ENCODE data around the gene ALOX15.
"Not testable (repeated sequence)": the region's sequence is repeated elsewhere in the genome, so short reads cannot be mapped to it uniquely, and the experiment has no call there.

ALOX15 gene, protein sequence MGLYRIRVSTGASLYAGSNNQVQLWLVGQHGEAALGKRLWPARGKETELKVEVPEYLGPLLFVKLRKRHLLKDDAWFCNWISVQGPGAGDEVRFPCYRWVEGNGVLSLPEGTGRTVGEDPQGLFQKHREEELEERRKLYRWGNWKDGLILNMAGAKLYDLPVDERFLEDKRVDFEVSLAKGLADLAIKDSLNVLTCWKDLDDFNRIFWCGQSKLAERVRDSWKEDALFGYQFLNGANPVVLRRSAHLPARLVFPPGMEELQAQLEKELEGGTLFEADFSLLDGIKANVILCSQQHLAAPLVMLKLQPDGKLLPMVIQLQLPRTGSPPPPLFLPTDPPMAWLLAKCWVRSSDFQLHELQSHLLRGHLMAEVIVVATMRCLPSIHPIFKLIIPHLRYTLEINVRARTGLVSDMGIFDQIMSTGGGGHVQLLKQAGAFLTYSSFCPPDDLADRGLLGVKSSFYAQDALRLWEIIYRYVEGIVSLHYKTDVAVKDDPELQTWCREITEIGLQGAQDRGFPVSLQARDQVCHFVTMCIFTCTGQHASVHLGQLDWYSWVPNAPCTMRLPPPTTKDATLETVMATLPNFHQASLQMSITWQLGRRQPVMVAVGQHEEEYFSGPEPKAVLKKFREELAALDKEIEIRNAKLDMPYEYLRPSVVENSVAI

DNA sequence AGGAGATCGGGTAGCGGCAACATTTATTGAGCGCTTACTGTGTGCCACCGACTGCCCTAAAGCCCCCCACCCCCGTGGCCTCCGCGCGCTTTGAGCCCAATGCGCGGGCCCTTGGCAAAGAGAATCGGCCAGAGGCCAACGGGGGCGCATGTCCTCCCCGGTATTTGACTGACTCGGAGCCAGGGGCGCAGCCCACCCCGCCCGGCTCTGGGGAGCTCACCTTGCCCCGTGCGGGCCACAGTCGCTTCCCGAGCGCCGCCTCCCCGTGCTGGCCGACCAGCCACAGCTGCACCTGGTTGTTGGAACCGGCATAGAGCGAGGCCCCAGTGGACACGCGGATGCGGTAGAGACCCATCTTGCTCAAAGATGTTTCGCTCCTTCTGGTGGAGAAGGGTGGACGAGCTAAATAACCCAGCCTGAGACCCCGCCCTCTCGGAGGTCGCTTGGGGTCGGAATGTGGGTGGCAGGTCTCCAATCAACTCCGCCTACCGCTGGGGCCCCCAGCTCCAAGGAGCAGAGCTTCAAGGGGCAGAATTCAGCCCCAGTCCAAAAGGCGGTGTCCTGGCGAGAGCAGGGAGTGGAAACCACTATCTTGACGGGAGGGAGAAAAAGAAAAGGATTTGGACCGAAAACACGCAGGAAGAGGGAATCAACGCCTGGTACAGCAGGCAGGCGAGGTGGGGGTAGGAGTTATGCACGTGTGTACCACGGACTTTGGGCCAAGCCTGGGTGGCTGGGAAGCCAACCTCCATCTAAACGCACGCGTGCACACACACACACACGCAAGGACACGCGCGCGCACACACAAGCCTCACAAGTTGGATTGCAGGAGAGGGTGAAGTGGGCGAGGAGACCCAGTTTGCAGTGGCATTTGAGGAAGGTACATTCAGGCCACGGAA, at the start of gene ALOX15:
TSS of gene ALOX15 (minus strand) at position 382 of the 899 bp plus-strand sequence. CDS start at position 355, 27 bp downstream.
- no peak for DNase-seq (ENCODE audit: low spot score)

DNA sequence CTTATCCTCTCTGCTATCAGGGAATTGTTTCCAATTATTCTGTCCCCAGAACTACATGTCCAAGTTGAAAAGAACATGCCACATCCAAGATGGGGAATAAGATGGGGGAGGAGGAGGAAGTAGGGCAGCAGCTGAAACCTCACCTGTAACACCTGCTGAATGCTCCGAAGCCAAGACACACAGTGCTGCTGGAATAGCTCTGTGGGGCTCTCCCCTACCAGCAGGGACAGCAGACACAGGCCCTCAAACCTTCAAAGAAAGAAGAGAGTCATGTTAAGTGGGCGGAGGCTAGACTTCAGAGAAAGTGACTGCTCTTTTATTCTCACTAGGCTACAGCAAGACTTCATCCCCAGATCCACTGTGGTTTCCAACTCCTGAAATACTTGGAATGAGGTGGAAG, 49.3 kb upstream of the ALOX15 start:
- DNase-seq (ENCODE audit: low spot score): no peak

DNA sequence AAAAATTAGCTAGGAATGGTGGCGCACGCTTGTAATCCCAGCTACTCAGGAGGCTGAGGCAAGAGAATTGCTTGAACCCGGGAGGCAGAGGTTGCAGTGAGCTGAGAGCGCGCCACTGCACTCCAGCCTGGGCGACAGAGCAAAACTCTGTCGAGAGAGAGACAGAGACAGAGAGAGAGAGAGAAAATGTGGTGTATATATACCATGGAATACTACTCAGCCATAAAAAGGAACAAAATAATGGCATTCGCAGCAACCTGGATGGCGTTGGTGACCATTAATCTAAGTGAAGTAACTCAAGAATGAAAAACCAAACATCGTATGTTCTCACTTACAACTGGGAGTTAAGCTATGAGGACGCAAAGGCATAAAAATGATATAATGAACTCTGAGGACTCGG, 48.4 kb upstream of the ALOX15 start:
- not testable (repeated sequence) for DNase-seq (ENCODE audit: low spot score)

DNA sequence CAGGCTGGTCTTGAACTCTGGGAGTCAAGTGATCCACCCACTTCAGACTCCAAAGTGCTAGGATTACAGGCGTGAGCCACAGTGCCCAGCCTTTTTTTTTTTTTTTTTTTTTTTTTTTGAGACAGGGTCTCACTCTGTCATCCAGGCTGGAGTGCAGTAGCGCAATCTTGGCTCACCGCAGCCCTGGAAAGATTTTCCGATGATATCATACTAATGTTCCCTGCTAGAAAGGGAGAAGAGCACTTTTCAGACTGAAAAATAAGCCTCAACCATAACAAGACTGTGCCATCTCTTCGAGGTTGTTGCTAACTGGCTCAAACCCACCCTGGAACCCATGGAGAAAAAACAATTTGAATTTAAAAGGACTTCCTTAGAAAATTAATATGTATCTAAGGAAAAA, 42.3 kb upstream of the ALOX15 start:
- DNase-seq (ENCODE audit: low spot score): not testable (repeated sequence)

DNA sequence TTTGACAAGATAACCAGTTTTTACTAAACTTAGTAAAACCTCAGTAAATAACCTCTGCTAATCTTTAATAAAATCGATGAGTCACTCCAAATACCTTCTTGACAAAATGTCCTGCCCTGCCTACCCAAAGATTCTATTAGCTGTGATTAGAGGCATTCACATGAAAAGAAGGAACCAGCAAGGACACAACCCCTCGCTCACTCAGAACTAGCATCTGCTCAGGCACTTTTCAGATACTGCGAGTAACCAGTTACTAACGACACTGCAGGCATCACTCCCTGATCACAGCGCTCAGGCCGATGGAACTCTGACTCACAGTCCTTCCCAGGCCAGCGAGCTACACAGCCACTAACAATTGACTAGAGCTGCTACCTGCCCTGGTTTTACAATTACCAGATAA, 38.2 kb upstream of the ALOX15 start:
- DNase-seq (ENCODE audit: low spot score): no peak

DNA sequence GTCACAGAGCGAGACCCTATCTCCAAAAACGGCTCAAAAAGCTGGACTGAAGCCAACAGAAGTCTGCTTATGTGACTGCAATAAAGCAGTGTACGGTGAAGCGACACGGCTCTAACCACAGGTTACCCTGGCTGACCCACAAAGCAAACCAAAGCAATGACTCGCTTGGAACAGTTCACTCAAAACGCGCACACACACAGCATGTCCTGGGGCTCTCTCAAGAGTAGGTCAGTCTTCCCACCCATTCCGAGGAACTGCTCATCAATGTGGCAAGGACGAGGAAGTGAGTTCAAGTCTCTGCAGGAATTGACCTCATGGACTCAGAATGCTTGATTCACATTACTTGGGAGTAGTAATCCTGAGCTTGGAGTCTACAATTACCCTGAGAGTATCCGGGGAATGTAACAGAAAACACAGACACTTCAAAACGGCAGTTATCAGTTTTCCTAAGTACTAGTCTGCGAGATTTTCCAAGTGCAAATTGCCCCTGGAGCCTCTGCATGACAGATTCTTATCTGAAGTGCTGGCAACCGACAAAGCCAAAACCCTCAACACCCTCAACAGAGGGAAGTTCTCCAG, 37.1 kb upstream of the ALOX15 start:
- no peak for DNase-seq (ENCODE audit: low spot score)

DNA sequence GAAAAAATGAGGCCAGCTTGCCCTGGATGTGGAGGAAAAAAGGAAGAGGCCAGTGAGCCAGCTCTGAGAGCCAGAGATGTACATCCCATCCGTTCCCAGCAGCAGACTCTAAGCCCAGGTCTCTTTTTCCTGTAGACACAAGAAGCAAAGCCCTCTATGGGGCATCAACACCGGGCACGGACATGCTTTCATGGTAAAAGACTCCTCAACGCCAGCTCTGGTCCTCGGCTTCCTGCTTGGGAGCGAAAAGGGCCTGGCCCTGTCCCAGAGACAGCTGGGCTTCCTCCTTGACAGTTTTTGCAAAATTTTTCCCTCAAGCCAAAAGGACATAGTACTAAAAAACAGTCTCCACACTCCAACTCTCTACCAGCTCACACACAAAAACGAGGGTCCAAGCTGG, 35.3 kb upstream of the ALOX15 start:
- DNase-seq (ENCODE audit: low spot score): no peak

DNA sequence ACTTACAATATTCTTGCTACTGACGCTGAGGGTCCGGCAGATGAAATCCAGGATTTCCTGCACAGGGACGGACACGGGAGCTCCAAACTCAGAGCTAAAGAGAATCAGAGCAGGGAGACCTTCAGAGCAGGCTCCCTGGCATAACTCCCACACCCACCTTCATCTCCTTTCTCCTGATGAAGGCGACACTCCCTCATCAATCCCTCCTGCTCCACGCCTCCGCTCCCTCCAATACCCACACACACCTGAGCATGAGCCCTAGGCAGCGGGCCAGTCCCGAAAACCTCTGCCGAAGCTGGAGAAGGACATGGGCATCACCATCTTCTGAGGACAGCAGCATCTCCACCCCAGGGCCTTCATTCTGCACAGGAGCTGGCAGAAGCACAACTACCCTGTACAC, 34.3 kb upstream of the ALOX15 start:
- no peak for DNase-seq (ENCODE audit: low spot score)

DNA sequence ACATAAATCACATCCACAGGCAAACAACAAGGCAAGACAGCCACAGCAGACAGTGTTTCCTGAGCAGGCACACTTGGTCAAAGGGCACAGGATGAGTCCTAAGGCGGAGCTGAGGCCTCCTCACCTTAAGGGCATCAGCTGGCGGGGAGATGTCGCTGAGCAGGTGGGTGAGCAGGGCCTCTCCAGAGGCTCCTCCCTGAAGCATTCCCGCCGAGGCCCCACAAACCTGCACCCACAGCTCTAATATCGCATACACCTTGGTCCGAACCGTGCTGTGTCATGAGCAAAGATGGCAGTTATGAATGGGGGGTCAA, 33.2 kb upstream of the ALOX15 start:
- no peak for DNase-seq (ENCODE audit: low spot score)

DNA sequence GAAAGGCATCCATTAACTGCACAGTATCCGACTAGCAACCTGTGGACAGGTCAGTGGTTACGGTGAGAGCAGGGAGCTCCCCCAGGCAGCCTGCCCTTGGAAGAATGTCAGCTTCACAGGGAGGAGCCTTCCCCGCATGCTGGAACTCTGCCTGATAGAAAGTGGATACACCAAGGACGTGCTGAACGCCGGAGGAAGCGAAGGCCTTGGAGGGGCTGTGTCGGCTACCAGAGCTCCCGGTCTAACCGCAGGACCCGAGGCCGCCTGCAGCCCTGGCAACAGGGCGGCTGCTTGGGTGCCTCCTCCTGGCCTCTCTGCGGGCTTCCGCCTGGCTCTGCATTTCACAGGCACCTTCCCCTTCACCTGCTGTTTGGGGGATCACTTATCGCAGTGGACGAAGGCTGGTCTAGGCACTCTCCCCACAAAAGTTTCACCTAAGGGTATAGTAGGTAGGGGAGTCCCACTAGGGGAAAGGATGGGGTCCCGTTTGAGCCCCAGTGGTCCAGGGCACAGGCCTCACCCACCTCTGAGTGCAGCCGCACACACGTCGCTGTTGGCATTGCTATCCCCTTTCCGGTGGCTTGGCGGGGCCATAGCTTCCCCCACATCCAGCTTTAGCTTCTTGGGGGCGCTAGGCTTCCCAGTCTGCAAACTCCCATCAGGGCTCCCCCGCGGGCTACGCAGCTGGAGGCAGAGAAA, 32.7 kb upstream of the ALOX15 start:
- no peak for DNase-seq (ENCODE audit: low spot score)

DNA sequence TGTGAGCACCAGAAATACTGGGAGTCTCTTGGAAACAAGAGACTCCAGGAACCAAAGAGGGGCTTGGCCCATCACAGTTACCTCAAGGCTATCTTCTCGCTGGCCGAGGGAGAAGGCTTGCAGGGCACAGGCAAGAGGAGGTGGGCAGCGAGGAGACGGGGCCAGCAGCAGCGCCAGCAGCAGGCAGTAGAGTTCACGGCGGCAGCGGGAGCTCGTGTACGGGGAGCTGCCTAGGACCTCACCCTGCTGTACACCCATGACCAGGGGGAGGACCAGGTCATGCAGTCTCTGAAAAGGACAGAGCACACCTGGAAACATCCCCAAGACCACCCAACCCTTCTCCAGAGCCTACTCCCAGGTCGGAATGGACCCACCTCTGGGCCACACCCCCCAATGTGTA, 31.7 kb upstream of the ALOX15 start:
- DNase-seq (ENCODE audit: low spot score): no peak

DNA sequence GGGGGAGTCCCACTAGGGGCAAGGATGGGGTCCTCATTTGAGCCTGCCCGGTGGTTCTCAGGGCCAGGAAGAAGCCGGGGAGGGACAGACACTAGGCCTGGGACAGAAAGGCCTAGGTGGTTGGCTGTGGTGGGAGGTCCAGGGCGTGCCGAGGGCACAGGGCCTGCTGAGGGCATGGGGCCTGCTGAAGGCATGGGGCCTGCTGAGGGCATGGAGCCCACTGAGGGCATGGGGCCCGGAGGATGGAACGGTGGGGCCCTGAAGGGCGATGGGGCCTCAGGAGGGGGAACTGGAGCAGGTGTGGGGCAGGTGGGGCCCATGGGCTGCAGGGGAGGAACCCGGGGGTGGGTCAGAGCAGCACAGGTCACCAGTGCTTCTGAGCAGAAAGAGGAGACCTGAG, 31.3 kb upstream of the ALOX15 start:
- no peak for DNase-seq (ENCODE audit: low spot score)

DNA sequence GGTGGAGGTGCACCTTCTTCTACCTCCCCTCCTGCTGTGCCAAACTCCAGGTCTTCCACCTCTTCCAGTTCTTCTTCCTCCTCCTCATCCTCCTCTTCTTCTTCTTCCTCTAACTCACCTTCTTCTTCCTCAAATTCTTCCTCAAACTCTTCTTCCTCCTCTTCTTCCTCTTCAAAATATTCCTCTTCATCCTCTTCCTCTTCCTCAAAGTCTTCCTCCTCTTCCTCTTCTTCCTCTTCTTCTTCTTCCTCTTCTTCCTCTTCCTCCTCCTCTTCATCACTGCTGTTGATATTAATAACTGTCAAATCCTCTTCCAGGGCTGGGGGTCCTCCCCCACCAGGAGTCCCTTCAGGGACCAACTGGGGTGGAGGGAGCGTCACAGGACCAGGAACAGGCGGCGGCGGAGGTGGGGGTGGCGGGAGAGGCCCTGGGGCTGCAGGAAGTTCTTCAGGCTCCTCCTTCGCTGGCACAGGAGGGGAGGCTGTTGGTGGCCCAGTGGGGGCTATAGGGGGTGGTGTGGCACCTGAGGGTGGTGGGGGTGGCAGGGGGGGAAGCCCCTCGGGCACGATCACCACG, 30.7 kb upstream of the ALOX15 start:
- no peak for DNase-seq (ENCODE audit: low spot score)

DNA sequence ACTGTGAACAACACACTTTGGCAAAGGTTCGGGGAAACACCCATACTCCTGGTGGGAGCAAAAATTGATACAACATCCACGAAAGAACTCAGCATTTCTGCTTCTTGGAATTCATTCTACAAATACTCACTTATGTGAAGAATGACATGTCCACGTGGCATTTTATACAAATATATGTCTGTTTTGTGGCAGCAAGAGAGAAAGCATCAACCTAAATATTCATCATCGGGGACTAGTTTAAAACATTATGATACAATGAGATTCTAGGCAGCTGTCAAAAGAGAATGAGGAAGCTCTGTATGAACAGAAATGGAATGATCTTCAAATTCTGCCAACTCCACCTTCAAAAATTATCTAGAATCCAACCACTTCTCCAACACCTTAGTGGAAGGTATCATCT, 25.7 kb upstream of the ALOX15 start:
- DNase-seq (ENCODE audit: low spot score): no peak

DNA sequence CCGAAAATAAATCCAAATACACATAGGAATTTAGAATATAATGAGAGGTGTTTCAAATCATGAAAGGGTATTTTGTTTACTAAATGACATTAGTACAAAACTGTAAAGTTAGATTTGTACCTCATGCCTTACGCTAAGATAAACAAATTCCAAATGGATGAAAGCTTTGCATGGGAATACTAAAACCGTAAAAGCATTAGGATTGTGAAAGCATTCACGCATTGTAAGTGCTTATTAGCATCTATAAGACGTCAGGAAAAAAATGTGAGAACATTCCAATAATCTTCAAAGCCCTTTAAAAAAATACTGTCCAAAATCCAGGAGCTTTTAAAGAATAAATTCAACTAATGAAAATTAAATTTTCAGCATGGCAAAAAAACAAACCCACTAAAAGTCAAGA, 24.8 kb upstream of the ALOX15 start:
- DNase-seq (ENCODE audit: low spot score): no peak

DNA sequence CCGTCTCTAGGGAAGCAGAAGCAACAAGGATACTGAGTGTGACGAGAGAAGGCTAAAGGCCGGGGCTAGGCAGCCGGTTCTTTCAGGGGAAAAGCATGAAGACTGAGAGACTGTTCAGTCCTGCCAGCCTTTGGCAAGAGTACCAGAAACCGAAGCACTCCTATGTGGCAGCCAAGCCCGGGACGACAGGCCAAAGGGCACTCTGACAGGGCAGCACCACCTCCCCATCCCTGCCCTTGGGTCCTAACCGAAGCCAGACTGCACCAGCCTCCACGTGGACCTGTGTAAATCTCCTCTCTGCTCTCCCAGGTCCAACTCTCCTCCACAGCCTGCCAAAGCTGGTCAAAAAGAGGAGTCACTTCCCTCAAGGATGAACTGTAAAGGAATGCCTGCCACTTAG, 23.5 kb upstream of the ALOX15 start:
- no peak for DNase-seq (ENCODE audit: low spot score)

DNA sequence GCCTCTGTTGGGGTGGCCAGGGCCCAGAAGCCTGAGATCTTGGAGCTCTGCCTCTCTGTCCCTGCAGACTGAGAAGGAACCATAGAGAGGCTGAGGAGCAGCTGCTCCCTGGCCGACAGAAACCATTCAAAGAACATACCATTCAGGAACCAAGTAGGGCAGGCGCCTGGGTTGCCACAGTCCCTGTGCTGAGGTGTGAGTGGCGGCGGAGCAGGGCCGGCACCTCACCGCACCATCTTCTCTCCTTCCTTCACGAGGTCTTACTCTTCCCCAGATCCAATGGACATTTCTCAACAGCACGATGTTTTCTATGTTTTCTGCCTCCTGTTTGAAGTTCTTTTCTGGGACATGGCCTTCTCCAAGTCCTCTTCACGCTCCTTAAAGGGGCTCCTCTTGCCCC, 22.8 kb upstream of the ALOX15 start:
- no peak for DNase-seq (ENCODE audit: low spot score)

DNA sequence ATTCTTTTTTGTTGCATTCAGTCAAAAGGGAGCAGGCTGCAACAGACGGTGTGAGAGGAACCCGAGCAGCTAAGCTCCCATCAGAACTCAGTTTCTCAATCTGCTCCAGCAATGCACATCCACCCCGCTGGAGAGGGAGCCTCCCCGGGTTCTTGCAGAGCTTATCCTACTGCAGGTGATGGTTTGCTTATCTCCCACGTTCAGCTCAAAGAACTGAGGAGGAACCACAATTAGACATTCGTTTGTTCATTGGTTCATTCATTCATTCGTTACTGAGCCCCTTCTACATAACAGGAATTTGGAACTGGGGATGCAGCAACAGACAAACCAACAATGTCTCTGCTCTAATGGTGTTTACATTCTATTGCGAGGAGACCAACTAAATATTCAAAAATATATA, 22.2 kb upstream of the ALOX15 start:
- no peak for DNase-seq (ENCODE audit: low spot score)

DNA sequence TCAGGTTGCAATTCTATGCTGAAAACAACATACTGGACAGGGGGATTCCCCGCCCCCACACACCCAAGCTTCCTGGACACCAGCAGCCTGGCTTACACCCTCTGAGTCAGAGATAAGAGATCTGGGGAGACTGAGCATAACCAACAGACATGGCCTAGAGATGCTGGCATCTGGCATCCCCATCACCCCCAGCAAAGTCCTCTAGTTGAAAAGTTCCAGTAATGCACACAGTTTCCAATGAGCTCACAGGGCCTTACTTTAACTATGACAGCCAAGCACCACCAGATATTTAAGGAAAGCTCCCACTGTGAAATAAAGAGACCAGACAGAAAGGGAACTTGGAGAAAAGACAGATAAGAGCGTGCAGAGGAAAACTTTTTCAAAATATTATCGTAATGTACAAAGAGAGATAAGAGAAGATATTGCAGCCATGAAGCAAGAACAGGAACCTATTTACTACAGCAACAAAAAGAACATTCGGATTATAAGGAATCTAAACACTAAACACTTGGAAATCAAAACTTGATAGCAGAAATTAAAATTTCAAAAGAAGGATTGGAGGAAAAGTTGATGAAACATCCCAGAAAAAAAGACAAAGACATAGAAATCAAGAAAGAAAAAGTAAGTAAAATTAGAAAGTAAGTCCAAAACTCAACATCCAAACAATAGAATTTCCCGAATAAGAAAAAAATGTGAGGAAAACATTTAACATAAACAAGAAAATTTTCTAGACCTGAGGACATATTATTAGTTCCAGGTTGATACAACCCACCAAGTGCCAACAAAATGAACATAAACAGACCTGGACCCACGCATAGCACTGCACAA, 17.2 kb upstream of the ALOX15 start:
- no peak for DNase-seq (ENCODE audit: low spot score)

DNA sequence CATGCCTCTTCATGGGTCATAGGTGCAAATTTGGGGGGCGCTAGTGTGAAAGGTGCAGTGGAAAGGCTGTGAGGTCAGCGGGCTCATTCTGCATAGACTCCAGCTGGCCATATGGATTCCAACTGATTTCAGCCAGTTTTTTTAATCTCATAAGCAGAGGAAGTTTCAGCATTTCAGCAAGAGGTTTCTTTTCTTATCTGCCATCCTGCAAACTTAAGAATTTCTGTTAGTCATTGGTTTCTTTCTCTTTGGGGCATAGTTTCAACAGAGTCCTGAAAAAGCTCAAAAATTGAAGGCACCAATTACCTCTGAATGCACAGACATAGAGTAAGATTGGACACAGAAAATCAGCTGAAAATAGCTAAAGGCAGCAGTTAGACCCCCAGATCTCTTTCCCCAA, 16.2 kb upstream of the ALOX15 start:
- no peak for DNase-seq (ENCODE audit: low spot score)

DNA sequence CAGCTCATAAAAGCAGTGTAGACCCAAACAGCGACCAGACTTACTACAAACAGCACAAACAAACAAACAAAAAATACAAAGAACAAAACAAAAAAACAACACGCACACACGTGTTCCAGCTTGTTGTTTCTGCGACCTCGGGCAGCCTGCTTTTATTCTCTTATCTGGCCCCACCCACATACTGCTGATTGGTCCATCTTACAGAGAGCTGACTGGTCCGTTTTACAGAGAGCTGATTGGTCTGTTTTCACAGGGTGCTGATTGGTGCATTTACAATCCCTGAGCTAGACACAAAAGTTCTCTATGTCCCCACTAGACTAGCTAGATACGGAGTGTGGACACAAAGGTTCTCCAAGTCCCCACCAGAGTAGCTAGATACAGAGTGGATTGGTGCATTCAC, 14.5 kb upstream of the ALOX15 start:
- not testable (repeated sequence) for DNase-seq (ENCODE audit: low spot score)

All from D341Med (cell line).